Erythroblast (primary cell): ENCODE data around the gene NECTIN4.

Experiments
- GATA1 ChIP-seq: IDR thresholded peaks from 2 replicates; pipeline ENCODE4 v1.6.1; 2011; ENCODE audit warnings: low read depth, mild to moderate bottlenecking, control low read depth, low read length, moderate library complexity
- POLR2A ChIP-seq: IDR thresholded peaks from 2 replicates; pipeline ENCODE4 v1.6.1; 2011; ENCODE audit warnings: mild to moderate bottlenecking, low read length

- no peak for TF ChIP-seq POLR2A
- TF ChIP-seq GATA1, result no peak
Observed at GRCh38 chr1:161080441-161081405, 8.6 kb downstream of the NECTIN4 start.
